Stimulated activated naive CD8-positive, alpha-beta T cell treated with anti-CD3 and anti-CD28 coated beads, Interleukin-15, amount 100 ng/mL, for 72 hours (primary cell): ENCODE results near the gene RANBP3.
"Not testable (repeated sequence)": the region's sequence is repeated elsewhere in the genome, so short reads cannot be mapped to it uniquely, and the experiment has no call there.

Experiments
- ATAC-seq: fragments of 150-1000 bp; cut with Tn5 transposase; 2 replicates; pipeline ENCODE4 v1.10.0; 2021; ENCODE audit warnings: mild to moderate bottlenecking, moderate library complexity
- DNase-seq, 2 donors: peaks; one replicate each; pipeline ENCODE4 v3.0.0; 2021 to 2022
- H3K27ac Mint-ChIP-seq, 2 donors: one replicate each; pipeline ENCODE4 v1.8.0; 2022; ENCODE audit warnings: mild to moderate bottlenecking in 2 of 2, mixed read lengths in 2 of 2, moderate library complexity in 2 of 2
- H3K27me3 Mint-ChIP-seq: one replicate; pipeline ENCODE4 v1.8.0; 2022; ENCODE audit warnings: mixed read lengths
- H3K4me1 Mint-ChIP-seq: one replicate; pipeline ENCODE4 v1.8.0; 2022; ENCODE audit warnings: mild to moderate bottlenecking, mixed read lengths
- H3K4me3 Mint-ChIP-seq, 2 donors: one replicate each; pipeline ENCODE4 v1.8.0; 2022; ENCODE audit warnings: mild to moderate bottlenecking in 2 of 2, mixed read lengths in 2 of 2, moderate library complexity in 1 of 2
- H3K9me3 Mint-ChIP-seq, 2 donors: one replicate each; pipeline ENCODE4 v1.8.0; 2022; ENCODE audit warnings: mixed read lengths in 2 of 2

RANBP3 gene, protein sequence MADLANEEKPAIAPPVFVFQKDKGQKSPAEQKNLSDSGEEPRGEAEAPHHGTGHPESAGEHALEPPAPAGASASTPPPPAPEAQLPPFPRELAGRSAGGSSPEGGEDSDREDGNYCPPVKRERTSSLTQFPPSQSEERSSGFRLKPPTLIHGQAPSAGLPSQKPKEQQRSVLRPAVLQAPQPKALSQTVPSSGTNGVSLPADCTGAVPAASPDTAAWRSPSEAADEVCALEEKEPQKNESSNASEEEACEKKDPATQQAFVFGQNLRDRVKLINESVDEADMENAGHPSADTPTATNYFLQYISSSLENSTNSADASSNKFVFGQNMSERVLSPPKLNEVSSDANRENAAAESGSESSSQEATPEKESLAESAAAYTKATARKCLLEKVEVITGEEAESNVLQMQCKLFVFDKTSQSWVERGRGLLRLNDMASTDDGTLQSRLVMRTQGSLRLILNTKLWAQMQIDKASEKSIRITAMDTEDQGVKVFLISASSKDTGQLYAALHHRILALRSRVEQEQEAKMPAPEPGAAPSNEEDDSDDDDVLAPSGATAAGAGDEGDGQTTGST

GRCh38 chr19:5977785-5978605 is at the start of gene RANBP3:
Gene RANBP3 (minus strand): TSS chr19:5978140. CDS start chr19:5978082, 58 bp downstream.
- DNase-seq = peak; percentile 99 to 100
- peaks cover 76% of the 10 kb centered on the region for H3K4me1 Mint-ChIP-seq
- peak within 1 kb of the TSS; percentile 98 for H3K27ac Mint-ChIP-seq
- peak; percentile 93 for ATAC-seq
- H3K9me3 Mint-ChIP-seq = no peaks in the 10 kb centered on the region
- H3K4me3 Mint-ChIP-seq = peak within 1 kb of the TSS; percentile 100
- H3K27me3 Mint-ChIP-seq = no peaks in the 10 kb centered on the region

DNA sequence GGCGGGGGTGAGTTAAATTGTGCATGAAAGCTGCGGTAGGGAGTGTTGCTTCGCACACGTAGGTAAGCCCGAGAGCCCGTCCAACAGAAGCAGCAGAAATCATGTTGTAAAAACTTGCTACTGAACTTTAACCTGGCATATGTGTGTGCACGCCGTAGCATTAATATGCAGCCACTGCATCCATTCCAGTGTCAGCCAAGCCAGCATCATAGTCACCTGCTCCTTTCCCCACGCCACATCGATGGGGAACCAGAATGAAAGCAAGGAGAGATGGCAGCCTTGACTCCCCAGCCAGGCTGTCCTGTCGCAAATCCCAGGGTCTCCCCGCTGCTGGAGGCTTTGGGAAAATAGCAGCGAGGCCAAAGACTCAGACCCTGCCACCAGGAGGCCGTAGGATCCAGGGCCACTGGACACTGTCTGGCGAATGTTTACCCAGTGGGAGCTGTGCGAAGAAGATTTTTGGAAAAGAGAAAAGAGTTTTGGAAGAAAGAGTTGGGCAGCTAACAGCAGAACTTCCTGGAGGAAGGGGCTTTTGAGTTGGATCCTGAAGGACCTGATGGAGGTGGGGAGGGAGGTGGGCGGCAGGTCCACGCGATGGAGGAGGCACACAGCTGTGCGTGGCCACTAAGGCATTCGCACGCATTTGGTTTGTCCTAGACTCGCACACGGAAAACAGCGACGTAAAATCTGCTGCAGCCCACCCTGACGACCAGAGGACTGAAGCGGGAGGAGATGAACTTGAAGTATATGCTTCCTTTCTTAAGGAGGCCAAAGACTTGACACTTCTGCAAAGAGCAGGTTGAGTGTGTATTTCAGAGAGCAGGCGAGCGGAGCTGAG is 48.7 kb upstream of the RANBP3 start:
- H3K27ac Mint-ChIP-seq = peak overlapping the region; percentile 61 to 79
- H3K9me3 Mint-ChIP-seq = no peaks in the 10 kb centered on the region
- no peak for DNase-seq

GRCh38 chr19:6024756-6025155 is 46.8 kb upstream of the RANBP3 start:
- not testable (repeated sequence) for DNase-seq, H3K4me3 Mint-ChIP-seq, H3K9me3 Mint-ChIP-seq, H3K27me3 Mint-ChIP-seq, ATAC-seq, H3K27ac Mint-ChIP-seq
- H3K4me1 Mint-ChIP-seq = peaks cover 21% of the 10 kb centered on the region

More for the DNA sequence above, 48.7 kb upstream of the RANBP3 start:
- Mint-ChIP-seq H3K4me3 (no peak overlapping the region), H3K27me3 (no peaks in the 10 kb centered on the region), H3K4me1 (peaks cover 22% of the 10 kb centered on the region)
- ATAC-seq = no peak

GRCh38 chr19:6023936-6024335 is 46.0 kb upstream of the RANBP3 start:
- Mint-ChIP-seq H3K27ac (peak overlapping the region in 1 of 2 donors; percentile 54), H3K27me3 (no peaks in the 10 kb centered on the region)

GRCh38 chr19:6023085-6023682 is 45.2 kb upstream of the RANBP3 start:
- H3K27ac Mint-ChIP-seq = peak overlapping the region; percentile 46 to 59
- ATAC-seq (no peak), DNase-seq (no peak)
- no peak overlapping the region for H3K4me3 Mint-ChIP-seq
- peaks cover 17% of the 10 kb centered on the region for H3K4me1 Mint-ChIP-seq
- H3K27me3 Mint-ChIP-seq = no peaks in the 10 kb centered on the region
- H3K9me3 Mint-ChIP-seq = no peaks in the 10 kb centered on the region

More at GRCh38 chr19:6023936-6024335, 46.0 kb upstream of the RANBP3 start:
- H3K9me3 Mint-ChIP-seq = no peaks in the 10 kb centered on the region
- DNase-seq (no peak), ATAC-seq (no peak)
- no peak overlapping the region for H3K4me3 Mint-ChIP-seq
- H3K4me1 Mint-ChIP-seq = peaks cover 17% of the 10 kb centered on the region

DNA sequence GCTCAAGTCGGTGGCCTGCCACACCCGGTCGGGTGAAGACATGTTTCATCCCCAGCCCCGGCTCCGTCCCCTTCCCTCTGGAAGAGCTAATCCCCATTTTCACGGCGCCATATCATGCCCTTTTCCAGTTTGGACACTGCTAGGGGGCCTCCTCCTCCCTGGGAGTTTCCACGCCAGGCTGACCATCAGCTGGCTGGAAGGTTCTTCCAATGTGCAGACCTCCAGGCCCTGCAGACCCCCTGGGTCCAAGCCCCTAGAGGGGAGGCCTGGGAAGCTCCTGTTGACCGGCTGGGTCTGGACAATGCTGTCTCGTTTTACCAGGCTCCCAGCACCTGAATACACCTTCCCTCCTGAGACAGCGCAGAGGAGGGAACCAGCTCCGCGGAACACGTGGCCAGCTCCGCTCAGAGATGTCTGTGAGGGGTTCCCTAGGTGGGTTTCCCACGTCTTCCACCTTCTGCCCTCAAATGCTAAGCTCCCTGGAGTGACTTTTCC is 44.7 kb upstream of the RANBP3 start:
- peak; percentile 19 for ATAC-seq
- no peaks in the 10 kb centered on the region for H3K27me3 Mint-ChIP-seq
- no peak for DNase-seq
- H3K4me3 Mint-ChIP-seq = no peak overlapping the region
- peaks cover 17% of the 10 kb centered on the region for H3K4me1 Mint-ChIP-seq
- no peaks in the 10 kb centered on the region for H3K9me3 Mint-ChIP-seq
- no peak overlapping the region for H3K27ac Mint-ChIP-seq

DNA sequence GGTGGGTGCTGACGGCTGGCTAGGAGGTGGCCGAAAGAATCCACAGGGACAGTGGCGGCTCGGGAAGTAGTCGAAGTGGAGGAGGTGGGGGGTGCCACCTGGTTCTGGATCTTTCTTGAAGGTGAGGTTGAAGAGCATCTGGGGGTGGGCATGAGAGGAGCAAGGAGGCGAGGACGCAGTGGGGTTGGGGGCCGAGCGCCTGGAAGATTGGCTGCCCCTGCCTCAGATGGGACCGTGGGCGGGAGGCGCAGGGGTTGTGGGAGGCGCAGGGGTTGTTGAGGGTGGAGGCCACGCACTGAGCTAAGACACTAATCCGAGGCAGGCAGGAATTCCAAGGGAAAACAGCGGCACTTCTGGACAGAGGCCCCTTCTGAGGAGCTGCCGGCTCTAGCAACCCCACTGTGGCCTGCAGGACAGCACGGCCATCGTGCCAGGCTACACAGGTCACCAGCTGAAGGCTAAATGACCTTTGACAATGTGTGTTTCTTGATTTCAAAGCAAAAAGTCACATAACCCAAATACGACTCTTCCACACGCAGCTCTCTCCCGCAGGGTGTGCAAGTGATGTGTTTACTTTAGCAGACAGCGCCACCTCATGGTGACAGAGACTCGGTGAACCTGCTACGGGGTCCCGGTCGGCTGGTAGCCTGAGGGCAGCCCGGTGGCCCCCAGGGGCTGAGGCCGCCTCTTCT is 44.1 kb upstream of the RANBP3 start:
- peak; percentile 78 to 81 for DNase-seq
- H3K4me1 Mint-ChIP-seq = peaks cover 17% of the 10 kb centered on the region
- H3K9me3 Mint-ChIP-seq = no peaks in the 10 kb centered on the region
- no peak overlapping the region for H3K4me3 Mint-ChIP-seq
- ATAC-seq = peak; percentile 98
- H3K27me3 Mint-ChIP-seq = no peaks in the 10 kb centered on the region
- peak overlapping the region in 1 of 2 donors; percentile 30 for H3K27ac Mint-ChIP-seq

DNA sequence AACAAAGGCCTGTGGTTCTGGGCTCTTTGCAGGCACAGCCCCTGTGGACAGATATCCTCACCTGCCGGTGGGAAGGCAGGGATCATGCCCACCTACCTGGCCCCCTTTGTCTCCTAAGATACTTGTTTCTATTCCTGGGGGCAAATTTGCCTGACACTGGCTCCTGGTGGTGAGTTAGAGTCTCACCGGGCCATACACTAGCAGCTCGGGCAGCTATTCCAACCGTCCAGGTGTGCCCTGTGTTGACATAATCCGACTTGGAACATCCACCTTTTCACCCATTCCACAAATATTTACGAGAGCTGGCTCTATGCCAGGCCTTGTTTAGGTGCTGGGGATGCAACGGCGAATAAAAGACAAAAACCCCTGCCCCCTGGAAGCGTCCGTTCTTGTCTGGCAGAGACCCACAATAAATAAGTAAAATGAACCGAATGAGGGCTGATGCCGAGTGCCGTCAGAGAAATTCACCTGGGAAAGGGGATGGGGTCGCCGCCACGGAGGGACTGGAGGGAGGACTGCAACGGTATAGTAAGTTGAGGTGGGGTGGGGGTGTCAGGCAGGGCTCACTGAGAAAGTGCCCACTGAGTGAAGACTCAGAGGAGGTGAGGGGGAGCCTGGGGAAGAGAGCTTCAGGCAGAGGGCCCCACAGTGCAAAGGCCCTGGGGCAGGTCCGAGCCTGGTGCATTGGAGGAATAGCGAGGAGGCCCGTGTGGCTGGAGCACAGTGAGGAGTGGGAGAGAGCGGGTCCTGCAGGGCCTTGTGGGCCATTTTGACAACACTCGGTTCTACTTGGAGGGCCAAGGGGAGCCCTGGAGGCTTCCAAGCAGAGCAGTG is 43.2 kb upstream of the RANBP3 start:
- H3K4me3 Mint-ChIP-seq = no peak overlapping the region
- H3K4me1 Mint-ChIP-seq = peaks cover 17% of the 10 kb centered on the region
- ATAC-seq (no peak), DNase-seq (no peak)
- peak overlapping the region in 1 of 2 donors; percentile 8 for H3K27ac Mint-ChIP-seq
- H3K27me3 Mint-ChIP-seq = no peaks in the 10 kb centered on the region
- no peaks in the 10 kb centered on the region for H3K9me3 Mint-ChIP-seq

DNA sequence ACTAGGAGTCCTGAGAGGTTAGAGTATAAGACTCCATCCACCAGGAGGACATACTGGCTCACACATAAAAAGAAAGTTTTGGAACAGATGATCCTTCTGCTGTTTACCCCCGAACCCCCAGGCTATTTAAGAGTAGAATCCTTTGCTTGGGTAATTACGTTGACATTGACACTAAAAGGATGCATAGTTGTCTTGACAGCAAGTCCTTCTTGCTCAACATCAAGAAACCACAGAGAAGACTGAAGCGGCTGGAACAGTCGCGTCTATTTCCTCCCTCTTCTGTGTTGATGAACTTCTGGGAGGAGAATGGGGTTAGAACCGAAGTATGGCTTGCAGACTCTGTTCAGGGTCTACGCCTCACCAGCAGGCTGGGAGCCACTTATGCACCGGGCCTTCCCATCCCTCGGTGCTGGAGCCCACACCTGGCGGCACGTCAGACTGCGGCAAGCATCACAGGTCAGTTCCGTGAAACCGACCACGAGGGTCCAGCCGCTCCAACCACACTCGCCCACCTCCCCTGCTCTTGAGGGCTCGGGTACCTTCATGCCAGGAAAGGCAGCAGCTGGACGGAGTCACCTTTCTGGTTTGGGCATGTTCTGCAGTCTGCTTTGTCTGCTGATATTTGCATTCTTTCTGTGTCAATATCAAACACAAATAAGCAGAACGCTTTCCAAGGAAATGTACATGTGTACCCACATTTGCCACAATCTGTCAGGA is 42.4 kb upstream of the RANBP3 start:
- H3K9me3 Mint-ChIP-seq = no peaks in the 10 kb centered on the region
- H3K4me1 Mint-ChIP-seq = peaks cover 17% of the 10 kb centered on the region
- H3K27me3 Mint-ChIP-seq = no peaks in the 10 kb centered on the region
- H3K27ac Mint-ChIP-seq = no peak overlapping the region
- ATAC-seq (no peak), DNase-seq (no peak)
- H3K4me3 Mint-ChIP-seq = no peak overlapping the region

DNA sequence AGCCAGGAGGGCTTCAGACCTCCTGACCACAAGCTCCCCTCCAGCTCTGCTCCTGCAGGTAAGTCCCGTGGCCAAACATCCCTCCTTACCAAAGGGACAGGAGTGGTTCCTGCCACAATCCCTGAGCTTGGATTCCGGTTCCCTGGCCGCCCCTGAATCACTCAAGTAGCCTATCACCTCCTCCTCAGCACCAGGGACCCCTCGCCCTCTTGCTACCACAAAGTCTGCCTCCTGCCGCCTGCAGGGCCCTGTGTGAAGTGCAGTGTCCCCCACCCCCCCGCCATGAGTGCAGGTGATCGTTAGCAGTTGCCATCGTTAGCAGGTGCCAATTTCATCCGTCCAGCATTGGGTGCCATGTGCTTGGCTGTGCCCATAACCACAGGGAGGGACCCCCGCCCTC is 40.8 kb upstream of the RANBP3 start:
- ATAC-seq = no peak
- H3K27ac Mint-ChIP-seq = no peak overlapping the region
- no peaks in the 10 kb centered on the region for H3K27me3 Mint-ChIP-seq
- H3K9me3 Mint-ChIP-seq = no peaks in the 10 kb centered on the region
- DNase-seq = no peak
- peaks cover 17% of the 10 kb centered on the region for H3K4me1 Mint-ChIP-seq
- no peak overlapping the region for H3K4me3 Mint-ChIP-seq

DNA sequence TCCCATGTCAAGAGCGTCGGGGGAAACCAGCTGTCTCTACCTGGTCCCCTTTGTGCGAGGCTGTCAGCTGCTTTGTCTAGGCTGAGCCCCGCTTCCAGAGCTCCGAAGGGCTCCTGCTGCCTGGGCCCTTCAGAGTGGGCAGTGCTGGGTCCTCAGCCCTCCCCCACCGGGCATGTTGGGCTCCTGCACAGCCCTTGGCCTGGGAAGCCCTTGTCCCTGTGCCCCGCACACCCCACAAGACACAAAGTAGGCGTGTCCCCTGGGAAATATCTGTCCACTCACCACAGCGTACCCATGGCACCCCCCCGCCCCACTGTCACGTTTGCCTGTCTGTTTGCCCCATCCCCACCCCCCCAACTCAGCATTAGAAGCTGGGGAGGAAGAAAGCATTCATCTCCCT is 39.6 kb upstream of the RANBP3 start:
- Mint-ChIP-seq H3K27ac (no peak overlapping the region), H3K27me3 (no peaks in the 10 kb centered on the region), H3K4me3 (no peak overlapping the region), H3K4me1 (peaks cover 15% of the 10 kb centered on the region), H3K9me3 (no peaks in the 10 kb centered on the region)
- no peak for ATAC-seq
- DNase-seq = no peak

DNA sequence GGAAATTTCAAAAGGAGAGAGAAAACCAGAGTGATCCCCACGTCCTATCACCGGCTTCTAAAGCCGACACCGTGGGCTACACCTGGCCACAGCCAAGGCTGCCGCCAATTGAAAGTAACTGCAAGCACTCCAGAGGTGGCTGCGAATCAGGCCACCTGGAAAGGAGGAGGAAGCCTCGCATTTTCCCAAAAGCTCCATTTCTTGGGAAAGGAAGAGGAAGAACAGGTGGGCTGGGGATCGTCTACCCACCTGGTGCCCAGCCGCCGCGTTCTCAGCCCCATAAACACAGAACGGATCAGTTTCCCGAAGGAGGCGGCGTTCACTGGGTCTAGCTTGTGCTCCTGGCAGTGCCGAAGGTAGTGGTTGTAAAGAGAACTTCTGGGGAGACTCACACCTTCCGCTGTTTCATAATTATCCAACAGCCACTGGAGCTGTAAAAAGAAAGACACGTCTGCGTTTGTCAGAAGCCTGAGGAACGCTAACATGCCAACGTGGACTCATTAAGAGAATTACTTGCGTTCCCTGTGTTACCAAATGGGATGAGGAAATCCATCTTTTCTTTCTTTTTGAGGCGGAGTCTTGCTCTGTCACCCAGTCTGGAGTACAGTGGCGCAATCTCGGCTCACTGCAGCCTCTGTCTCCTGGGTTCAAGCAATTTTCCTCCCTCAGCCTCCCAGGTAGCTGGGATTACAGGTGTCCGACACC is 38.1 kb upstream of the RANBP3 start:
- Mint-ChIP-seq H3K27me3 (no peaks in the 10 kb centered on the region), H3K9me3 (no peaks in the 10 kb centered on the region), H3K4me3 (no peak overlapping the region), H3K4me1 (no peaks in the 10 kb centered on the region), H3K27ac (no peak overlapping the region)
- DNase-seq = no peak
- ATAC-seq = no peak
